MM.1S (cell line): ENCODE data around the gene HMGN3.

Source experiments
- EZH2 ChIP-seq: fragments of 300-600 bp; sonication (generic); optimal IDR thresholded peaks from 2 replicates; pipeline ENCODE3; 2017; ENCODE audit warnings: low read depth, mild to moderate bottlenecking, antibody characterized with exemption, low read length, mixed read lengths
- EZH2phosphoT487 ChIP-seq: fragments of 300-600 bp; sonication (generic); IDR thresholded peaks from 2 replicates; pipeline ENCODE4 v1.6.1; 2018; ENCODE audit warnings: antibody characterized with exemption, low read length
- TF ChIP-seq, protein P1 (sequence below): fragments of 300-600 bp; sonication (generic); IDR thresholded peaks from 2 replicates; pipeline ENCODE4 v1.5.1; 2016; ENCODE audit warnings: antibody characterized with exemption, low read length, mixed read lengths

DNA sequence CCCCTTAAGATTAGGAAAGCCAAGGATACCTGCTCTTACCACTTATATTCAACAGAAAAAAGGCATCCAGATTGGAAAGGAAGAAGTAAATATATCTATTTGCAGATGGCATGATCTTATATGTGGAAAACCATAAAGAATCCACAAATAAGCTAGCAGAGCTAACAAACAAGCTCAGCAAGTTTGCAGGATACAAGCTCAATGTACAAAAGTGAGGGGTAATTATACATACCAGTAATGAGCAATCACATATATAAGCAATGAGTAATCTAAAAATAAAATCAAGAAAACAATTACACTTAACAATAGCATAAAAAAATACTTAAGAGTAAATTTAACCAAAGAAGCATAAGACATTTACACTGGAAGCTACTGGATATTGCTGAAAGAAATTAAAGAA is 31.6 kb upstream of the HMGN3 start:
- TF ChIP-seq, protein P1, sequence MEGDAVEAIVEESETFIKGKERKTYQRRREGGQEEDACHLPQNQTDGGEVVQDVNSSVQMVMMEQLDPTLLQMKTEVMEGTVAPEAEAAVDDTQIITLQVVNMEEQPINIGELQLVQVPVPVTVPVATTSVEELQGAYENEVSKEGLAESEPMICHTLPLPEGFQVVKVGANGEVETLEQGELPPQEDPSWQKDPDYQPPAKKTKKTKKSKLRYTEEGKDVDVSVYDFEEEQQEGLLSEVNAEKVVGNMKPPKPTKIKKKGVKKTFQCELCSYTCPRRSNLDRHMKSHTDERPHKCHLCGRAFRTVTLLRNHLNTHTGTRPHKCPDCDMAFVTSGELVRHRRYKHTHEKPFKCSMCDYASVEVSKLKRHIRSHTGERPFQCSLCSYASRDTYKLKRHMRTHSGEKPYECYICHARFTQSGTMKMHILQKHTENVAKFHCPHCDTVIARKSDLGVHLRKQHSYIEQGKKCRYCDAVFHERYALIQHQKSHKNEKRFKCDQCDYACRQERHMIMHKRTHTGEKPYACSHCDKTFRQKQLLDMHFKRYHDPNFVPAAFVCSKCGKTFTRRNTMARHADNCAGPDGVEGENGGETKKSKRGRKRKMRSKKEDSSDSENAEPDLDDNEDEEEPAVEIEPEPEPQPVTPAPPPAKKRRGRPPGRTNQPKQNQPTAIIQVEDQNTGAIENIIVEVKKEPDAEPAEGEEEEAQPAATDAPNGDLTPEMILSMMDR: no peak
- TF ChIP-seq EZH2: no peak
- no peak for TF ChIP-seq EZH2phosphoT487
